T-helper 22 cell (primary cell): ENCODE results near the gene AIP.
A peak's percentile ranks its signal among the peaks of the same experiment; 100 is the strongest.

Experiments used
- DNase-seq: peaks from one replicate; pipeline ENCODE4 v3.0.0-alpha.2; 2020; ENCODE audit warnings: low read depth

Gene AIP

GRCh38 chr11:67493548-67494370, 10.9 kb downstream of the AIP start:
- DNase-seq, result no peak

GRCh38 chr11:67494371-67495233, 11.8 kb downstream of the AIP start:
- DNase-seq, result no peak

GRCh38 chr11:67495234-67496005, 12.6 kb downstream of the AIP start:
- DNase-seq, result no peak

GRCh38 chr11:67496113-67496512, 13.3 kb downstream of the AIP start:
- no peak for DNase-seq

- no peak for DNase-seq
Measured at GRCh38 chr11:67497656-67498291, 14.9 kb downstream of the AIP start.

- DNase-seq, result no peak
Measured at GRCh38 chr11:67498544-67498972, 15.7 kb downstream of the AIP start.

GRCh38 chr11:67499808-67500483, 17.1 kb downstream of the AIP start:
- DNase-seq, result no peak

GRCh38 chr11:67500484-67500821, 17.6 kb downstream of the AIP start:
- no peak for DNase-seq

- DNase-seq, result no peak
Measured at GRCh38 chr11:67500831-67501715, 18.2 kb downstream of the AIP start.

GRCh38 chr11:67501854-67502253, 19.0 kb downstream of the AIP start:
- DNase-seq, result no peak

- DNase-seq, result no peak
Measured at GRCh38 chr11:67502328-67502979, 19.6 kb downstream of the AIP start.

GRCh38 chr11:67503119-67504004, 20.5 kb downstream of the AIP start:
- DNase-seq, result no peak

GRCh38 chr11:67504005-67504949, 21.5 kb downstream of the AIP start:
- DNase-seq, result peak; percentile 32

GRCh38 chr11:67504950-67505581, 22.2 kb downstream of the AIP start, which contains the start of gene PITPNM1:
Gene PITPNM1 (minus strand): TSS chr11:67505363. CDS start chr11:67504180, 1,183 bp downstream.
- peak; percentile 59 for DNase-seq

GRCh38 chr11:67505605-67506396, 23.0 kb downstream of the AIP start:
- peak; percentile 89 for DNase-seq

GRCh38 chr11:67506426-67507051, 23.7 kb downstream of the AIP start:
- no peak for DNase-seq
